ENCODE results near the gene POC1A. TPM values are rescaled to one million over a fixed set of nuclear protein-coding genes. Genes with fewer than 3 reads are reported as not detected.

POC1A gene
- total RNA-seq, 1 donor from 2014 or later: 9.4 TPM

DNA sequence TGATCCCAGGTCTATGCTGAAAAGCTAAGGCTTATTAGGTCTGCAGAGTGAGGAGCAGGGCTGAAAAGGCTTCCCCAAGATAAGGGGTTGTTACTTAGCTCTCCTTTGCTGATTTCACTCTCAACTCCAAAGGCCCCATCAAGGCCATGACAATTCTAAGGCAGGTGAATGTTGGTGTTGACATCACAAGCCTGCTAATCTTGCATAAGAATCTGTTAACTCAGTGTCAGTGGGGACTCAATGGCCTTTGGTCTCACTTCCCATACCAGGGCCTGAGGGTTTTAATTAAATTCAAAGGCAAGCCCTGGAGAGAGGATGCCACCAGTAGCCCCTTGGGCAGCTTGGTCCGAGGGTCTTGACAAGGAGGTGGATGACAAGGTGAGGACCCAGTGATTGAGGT lies 34.3 kb upstream of the POC1A start:
- no peak for DNase-seq (ENCODE audit: low spot score in 2 of 2, unreplicated experiment in 2 of 2)
- H3K9me3 Mint-ChIP-seq: no peaks in the 10 kb centered on the region
- H3K27me3 Mint-ChIP-seq (ENCODE audit: low read depth): no peaks in the 10 kb centered on the region
- peaks cover 2% of the 10 kb centered on the region for H3K4me1 Mint-ChIP-seq
- TF ChIP-seq, protein P1, sequence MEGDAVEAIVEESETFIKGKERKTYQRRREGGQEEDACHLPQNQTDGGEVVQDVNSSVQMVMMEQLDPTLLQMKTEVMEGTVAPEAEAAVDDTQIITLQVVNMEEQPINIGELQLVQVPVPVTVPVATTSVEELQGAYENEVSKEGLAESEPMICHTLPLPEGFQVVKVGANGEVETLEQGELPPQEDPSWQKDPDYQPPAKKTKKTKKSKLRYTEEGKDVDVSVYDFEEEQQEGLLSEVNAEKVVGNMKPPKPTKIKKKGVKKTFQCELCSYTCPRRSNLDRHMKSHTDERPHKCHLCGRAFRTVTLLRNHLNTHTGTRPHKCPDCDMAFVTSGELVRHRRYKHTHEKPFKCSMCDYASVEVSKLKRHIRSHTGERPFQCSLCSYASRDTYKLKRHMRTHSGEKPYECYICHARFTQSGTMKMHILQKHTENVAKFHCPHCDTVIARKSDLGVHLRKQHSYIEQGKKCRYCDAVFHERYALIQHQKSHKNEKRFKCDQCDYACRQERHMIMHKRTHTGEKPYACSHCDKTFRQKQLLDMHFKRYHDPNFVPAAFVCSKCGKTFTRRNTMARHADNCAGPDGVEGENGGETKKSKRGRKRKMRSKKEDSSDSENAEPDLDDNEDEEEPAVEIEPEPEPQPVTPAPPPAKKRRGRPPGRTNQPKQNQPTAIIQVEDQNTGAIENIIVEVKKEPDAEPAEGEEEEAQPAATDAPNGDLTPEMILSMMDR (IDR thresholded peaks at IDR 0.05; ENCODE audit: unreplicated experiment): no peak
- no peak overlapping the region for H3K4me3 Mint-ChIP-seq
- H3K27ac Mint-ChIP-seq: no peak overlapping the region
- H3K36me3 Mint-ChIP-seq: no peaks in the 10 kb centered on the region

DNA sequence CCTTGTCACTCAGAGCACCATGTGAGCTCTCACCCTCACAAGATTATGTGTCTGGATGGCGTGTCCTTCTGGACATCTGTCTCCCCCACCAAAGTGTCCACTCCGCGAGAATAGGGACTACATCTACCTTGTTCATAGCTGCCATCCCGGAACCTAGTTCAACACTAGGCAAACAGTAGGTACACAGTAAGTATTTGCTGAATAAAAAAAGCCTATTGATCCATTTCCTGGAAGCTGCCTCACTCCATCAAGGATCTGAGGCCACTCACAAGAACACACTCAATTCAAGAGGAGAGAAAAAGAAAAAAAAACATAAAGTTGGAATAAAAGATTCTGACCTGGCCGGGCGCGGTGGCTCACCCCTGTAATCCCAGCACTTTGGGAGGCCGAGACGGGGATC lies 32.5 kb upstream of the POC1A start:
- H3K4me1 Mint-ChIP-seq: peaks cover 2% of the 10 kb centered on the region
- no peaks in the 10 kb centered on the region for H3K9me3 Mint-ChIP-seq
- H3K27me3 Mint-ChIP-seq (ENCODE audit: low read depth): no peaks in the 10 kb centered on the region
- TF ChIP-seq, protein P1 (IDR thresholded peaks at IDR 0.05; ENCODE audit: unreplicated experiment): no peak
- DNase-seq (ENCODE audit: low spot score in 2 of 2, unreplicated experiment in 2 of 2): no peak
- H3K4me3 Mint-ChIP-seq: no peak overlapping the region
- H3K36me3 Mint-ChIP-seq: no peaks in the 10 kb centered on the region
- no peak overlapping the region for H3K27ac Mint-ChIP-seq

DNA sequence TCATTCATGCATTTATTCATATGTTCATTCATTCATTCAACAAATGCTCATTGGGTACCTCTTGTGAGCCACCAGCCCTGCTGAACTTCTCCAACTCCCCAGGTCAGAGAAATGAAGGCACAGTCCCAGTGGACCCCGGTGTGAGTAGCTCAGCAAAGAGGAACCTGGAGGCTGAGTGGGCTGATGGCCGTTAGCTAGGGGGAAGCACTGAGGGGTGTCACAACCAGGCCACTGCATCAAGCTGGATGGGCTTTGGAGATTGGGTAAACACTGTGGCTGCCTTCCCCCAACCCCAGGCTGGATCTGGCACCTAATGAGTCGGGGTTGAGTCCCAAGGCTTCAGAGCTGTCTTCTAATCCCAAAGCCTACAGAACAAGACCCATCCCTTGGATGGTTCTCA lies 31.6 kb upstream of the POC1A start:
- H3K27me3 Mint-ChIP-seq (ENCODE audit: low read depth): no peaks in the 10 kb centered on the region
- TF ChIP-seq, protein P1 (IDR thresholded peaks at IDR 0.05; ENCODE audit: unreplicated experiment): no peak
- H3K4me3 Mint-ChIP-seq: no peak overlapping the region
- no peaks in the 10 kb centered on the region for H3K36me3 Mint-ChIP-seq
- no peak for DNase-seq (ENCODE audit: low spot score in 2 of 2, unreplicated experiment in 2 of 2)
- H3K4me1 Mint-ChIP-seq: peaks cover 2% of the 10 kb centered on the region
- H3K27ac Mint-ChIP-seq: no peak overlapping the region
- no peaks in the 10 kb centered on the region for H3K9me3 Mint-ChIP-seq

DNA sequence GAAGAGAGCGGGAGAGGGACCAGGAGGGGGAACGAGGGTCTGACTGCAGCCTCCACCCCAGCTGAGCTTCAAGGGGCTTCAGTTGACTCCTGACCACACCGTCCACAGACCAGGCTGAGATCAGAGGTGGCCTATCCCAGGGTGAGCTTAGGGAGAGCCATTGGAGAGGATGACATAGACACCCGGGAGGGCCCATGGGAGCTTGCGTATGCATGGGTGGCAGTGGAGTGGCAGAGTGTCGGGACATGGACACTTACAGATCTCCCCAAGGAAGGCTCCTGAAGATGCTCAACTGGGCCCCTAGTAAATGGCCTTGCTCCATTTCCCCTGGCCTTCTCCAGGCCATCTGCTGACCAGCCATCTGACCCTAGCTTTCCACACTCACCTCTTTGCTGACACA lies 31.1 kb upstream of the POC1A start:
- H3K9me3 Mint-ChIP-seq: no peaks in the 10 kb centered on the region
- no peaks in the 10 kb centered on the region for H3K27me3 Mint-ChIP-seq (ENCODE audit: low read depth)
- H3K4me1 Mint-ChIP-seq: peaks cover 2% of the 10 kb centered on the region
- TF ChIP-seq, protein P1 (IDR thresholded peaks at IDR 0.05; ENCODE audit: unreplicated experiment): no peak
- no peak for DNase-seq (ENCODE audit: low spot score in 2 of 2, unreplicated experiment in 2 of 2)
- H3K36me3 Mint-ChIP-seq: no peaks in the 10 kb centered on the region
- no peak overlapping the region for H3K27ac Mint-ChIP-seq
- H3K4me3 Mint-ChIP-seq: no peak overlapping the region

DNA sequence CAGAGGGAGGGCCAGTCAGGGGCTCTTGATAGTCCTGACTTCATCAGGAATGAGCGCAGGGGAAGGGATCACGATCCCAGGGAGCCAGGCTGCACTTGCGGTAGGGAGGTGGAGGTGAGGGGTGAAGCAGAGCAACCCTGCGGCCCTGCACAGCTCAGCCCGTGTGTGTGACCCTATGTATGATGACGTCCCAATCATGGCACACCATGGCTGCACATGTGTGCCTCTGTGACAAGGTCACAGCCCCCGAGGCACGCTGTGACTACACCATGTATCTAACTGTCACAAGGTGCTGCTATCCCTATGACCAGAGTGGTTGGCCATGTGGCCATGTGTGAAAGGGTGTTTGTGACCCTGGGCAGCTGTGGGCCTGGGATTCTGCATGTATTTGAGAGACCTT lies 30.5 kb upstream of the POC1A start:
- Mint-ChIP-seq H3K9me3 (no peaks in the 10 kb centered on the region), H3K27ac (no peak overlapping the region), H3K4me1 (peaks cover 2% of the 10 kb centered on the region), H3K36me3 (no peaks in the 10 kb centered on the region), H3K4me3 (no peak overlapping the region), H3K27me3 (ENCODE audit: low read depth) (no peaks in the 10 kb centered on the region)
- no peak for DNase-seq (ENCODE audit: low spot score in 2 of 2, unreplicated experiment in 2 of 2)
- TF ChIP-seq, protein P1 (IDR thresholded peaks at IDR 0.05; ENCODE audit: unreplicated experiment): no peak

DNA sequence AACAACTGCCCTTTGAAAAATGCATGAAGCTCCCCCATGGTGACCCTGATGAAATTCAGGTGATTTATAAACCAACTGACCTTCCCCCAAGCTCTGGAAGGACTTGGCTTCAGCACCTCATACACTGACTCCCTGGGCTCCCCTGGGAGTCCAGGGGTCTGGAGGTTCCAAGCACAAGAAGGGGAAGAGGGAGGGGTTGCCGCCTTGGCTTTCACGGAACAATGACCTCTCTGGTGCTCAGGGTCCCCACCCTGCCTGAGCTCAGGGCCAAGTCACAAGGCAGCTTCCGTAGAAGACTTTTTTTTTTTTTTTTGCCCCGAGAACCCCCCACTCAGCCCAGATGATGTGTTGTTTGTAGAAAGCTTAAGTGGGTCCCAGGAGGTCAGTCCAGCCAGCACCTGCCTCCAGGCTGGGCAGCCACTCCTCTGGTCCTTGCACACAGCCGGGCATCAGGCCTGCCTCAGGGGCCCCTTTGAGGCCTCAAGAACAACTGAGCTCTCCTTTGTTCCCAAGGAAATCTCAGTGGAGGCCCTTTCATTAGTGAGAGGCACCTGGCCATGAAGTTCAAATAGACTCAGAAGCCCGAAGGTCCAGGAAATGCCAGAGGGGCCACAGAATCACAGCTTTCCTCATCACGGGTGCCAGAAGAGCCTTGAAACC lies 29.7 kb upstream of the POC1A start:
- Mint-ChIP-seq H3K4me1 (peaks cover under 1% of the 10 kb centered on the region), H3K27me3 (ENCODE audit: low read depth) (no peaks in the 10 kb centered on the region), H3K4me3 (no peak overlapping the region), H3K9me3 (no peaks in the 10 kb centered on the region), H3K27ac (no peak overlapping the region), H3K36me3 (no peaks in the 10 kb centered on the region)
- TF ChIP-seq, protein P1 (IDR thresholded peaks at IDR 0.05; ENCODE audit: unreplicated experiment): no peak
- no peak for DNase-seq (ENCODE audit: low spot score in 2 of 2, unreplicated experiment in 2 of 2)

All from mesothelial cell of epicardium (in vitro differentiated cells).